ENCODE data around the gene PRXL2A.
"Not testable (repeated sequence)": the region's sequence is repeated elsewhere in the genome, so short reads cannot be mapped to it uniquely, and the experiment has no call there.

Gene PRXL2A

DNA sequence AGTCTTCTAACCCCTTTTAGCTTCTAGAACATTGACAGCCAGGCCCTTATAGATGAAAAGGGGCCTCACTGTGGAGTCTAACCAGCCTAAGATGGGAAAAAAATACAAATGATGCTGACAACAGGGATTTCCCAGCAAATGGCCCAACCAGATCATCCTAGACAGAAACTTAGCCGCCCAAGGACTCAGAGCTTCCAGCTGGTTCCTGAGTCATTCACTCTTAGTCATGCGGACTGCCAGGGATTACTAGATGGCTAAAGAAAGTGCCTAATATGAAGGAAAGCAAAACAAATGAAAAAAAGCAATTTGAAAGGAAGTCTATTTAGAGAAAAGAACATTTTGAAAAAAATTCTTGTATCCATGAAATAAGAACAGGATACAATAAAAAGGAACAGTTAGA is 69.5 kb downstream of the PRXL2A start:
- DNase-seq = no peak

- not testable (repeated sequence) for DNase-seq
Measured at GRCh38 chr10:80480373-80480772, 72.0 kb downstream of the PRXL2A start.

- no peak for DNase-seq
Measured at GRCh38 chr10:80480852-80481251, 72.5 kb downstream of the PRXL2A start.

- no peak for DNase-seq
Measured at GRCh38 chr10:80484243-80484642, 75.9 kb downstream of the PRXL2A start.

DNA sequence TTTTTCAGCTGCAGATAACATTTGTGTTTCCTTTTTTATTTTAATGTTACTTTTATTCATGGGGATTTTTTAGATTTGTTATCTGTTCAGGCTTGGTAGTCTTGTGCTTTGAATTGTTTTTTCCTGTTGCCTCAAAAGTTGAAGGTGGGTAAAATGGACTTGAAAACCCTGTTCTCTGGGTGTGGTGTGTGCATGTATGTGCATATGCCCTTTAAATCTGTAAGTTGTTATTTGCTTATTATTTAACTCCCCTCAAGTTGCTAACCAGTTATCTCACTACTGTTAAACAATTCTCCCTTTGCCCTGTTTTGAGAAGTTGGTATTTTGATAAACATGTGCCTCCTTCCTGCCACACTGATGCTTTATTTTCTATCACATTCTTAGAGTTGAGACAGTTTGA is 76.3 kb downstream of the PRXL2A start:
- no peak for DNase-seq

DNA sequence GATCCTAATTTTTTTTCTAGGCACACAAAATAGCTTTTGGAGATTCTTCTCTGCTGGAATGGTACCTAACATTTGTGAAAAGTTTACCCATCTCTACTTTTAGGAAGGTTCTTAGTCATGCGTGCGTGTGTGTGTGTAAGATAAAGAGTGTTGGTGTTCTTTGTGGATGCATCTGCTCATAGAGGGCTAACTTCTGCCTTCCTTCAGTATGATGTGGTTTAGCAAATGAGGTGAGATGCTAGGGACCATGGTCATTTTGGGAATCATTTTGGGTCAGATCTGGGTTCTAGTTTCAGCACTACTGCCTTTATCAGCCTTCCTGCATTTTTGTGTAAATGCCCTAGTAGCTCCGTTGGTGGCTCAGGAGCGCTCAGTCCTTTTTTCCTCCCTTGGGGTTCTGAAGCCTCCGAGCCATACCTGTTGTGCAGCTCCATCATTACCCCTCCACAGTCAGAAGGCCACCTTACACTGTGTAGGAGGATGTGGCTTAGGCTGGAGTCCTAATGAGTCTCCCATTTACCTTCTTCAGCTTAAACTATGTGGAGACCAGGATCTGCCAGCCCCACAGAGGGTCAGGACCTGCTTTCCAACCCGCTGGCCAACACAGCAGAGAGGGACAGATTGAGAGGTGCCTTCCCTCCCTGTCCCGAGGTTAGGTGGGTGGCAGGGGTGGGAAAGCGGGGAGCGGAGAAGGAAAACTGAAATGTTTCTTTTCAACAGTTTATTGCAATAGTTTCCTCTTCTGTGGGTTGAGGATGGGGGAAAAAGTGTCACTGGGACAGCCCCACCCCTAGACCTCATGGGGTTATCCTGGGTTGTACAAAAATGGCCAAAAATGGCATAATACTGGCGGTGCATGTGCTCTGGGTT is 77.0 kb downstream of the PRXL2A start:
- no peak for DNase-seq

DNA sequence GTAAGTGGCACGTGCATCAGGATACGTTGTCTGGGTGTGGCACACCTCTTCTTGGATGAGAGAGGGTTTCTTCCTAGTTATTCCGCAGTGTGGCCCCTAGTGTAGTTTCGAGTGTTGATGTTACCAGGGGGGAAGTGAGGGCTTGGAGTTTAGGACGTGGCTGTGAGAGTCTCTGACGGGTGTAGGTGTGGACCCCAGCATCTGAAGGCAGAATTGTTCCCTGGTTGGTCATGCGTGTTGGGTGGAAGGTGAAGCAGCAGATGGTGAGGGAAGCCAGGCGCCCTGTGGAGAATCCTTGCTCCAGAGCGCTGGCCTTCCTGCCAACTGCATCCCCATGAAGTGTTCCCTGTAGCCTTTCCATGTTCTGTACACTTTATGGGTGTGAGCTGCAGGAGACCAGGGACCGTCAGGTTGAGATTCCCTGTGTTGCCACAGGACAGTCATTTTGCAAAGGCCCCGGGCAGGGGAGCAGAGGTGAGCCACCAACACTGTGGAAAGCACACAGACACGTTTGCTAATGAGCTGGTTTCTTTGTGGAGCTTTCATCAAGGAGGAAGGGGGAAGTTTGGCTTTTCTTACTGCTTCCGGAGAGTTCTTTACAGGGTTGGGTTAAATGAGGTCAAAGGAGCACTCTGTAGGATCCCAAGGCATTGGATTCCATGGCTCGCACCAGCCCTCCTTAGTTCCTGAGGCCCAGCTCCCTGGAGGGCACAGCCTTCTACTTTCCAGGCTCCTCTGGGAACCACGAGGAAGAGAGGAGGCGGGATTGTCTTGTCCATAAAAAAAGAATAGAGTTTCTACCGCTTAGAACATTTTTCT is 77.8 kb downstream of the PRXL2A start:
- no peak for DNase-seq
